Fibroblast of mammary gland (primary cell): ENCODE measurements around the gene ILDR1.
"Not testable (repeated sequence)": the region's sequence is repeated elsewhere in the genome, so short reads cannot be mapped to it uniquely, and the experiment has no call there.

Source experiments
- DNase-seq: peaks from one replicate; pipeline ENCODE4 v3.0.0-alpha.2; 2010; ENCODE audit warnings: low read depth
- H3K4me3 ChIP-seq: 2 replicates; pipeline ENCODE4 v1.5.1; 2011; ENCODE audit warnings: low read depth, mild to moderate bottlenecking, low read length, moderate library complexity; ENCODE audit not compliant: control insufficient read depth
- CTCF ChIP-seq: conservative IDR thresholded peaks from 2 replicates; pipeline ENCODE4 v1.5.1; 2011; ENCODE audit warnings: low read depth, low read length, inconsistent platforms; ENCODE audit not compliant: control insufficient read depth, insufficient read depth

Gene ILDR1

GRCh38 chr3:122060040-122060698, 38.1 kb upstream of the ILDR1 start:
- no peak for TF ChIP-seq CTCF
- no peak for DNase-seq
- no peak overlapping the region for H3K4me3 ChIP-seq

- no peak for DNase-seq
- no peak overlapping the region for H3K4me3 ChIP-seq
- no peak for TF ChIP-seq CTCF
Observed at GRCh38 chr3:122058294-122058693, 36.2 kb upstream of the ILDR1 start.

- no peak overlapping the region for H3K4me3 ChIP-seq
- TF ChIP-seq CTCF: no peak
- no peak for DNase-seq
Observed at GRCh38 chr3:122057671-122058070, 35.6 kb upstream of the ILDR1 start.

- no peak for TF ChIP-seq CTCF
- H3K4me3 ChIP-seq: no peak within 1 kb of the TSS
- no peak for DNase-seq
Observed at GRCh38 chr3:122055215-122055614, 33.2 kb upstream of the ILDR1 start, which contains the start of gene CD86. Gene CD86, plus strand, starts transcription at chr3:122055362. Its CDS starts 128 bp downstream, at chr3:122055490.

- TF ChIP-seq CTCF: no peak
- DNase-seq: no peak
- no peak overlapping the region for H3K4me3 ChIP-seq
Observed at GRCh38 chr3:122052968-122053367, 30.9 kb upstream of the ILDR1 start.

- not testable (repeated sequence) for H3K4me3 ChIP-seq, DNase-seq
Observed at GRCh38 chr3:122047773-122048172, 25.7 kb upstream of the ILDR1 start.

- DNase-seq, H3K4me3 ChIP-seq: not testable (repeated sequence)
Observed at GRCh38 chr3:122047296-122047695, 25.2 kb upstream of the ILDR1 start.

- no peak for TF ChIP-seq CTCF
- no peak for DNase-seq
- H3K4me3 ChIP-seq: no peak overlapping the region
Observed at GRCh38 chr3:122033023-122033422, 11.0 kb upstream of the ILDR1 start.
